OCI-LY1 (cell line): Measurements from ENCODE around the gene PTPRT.

Experiments used
- H2AFZ ChIP-seq: fragments of 200-600 bp; sonication (generic), shearing (Covaris generic); 2 replicates; pipeline ENCODE4 v1.6.0; 2014; ENCODE audit warnings: antibody characterized with exemption, mild to moderate bottlenecking, low read length
- H3F3A ChIP-seq: fragments of 200-600 bp; sonication (generic), shearing (Covaris generic); 2 replicates; pipeline ENCODE4 v1.6.0; 2014; ENCODE audit warnings: mild to moderate bottlenecking, antibody characterized with exemption, low read length, moderate library complexity; ENCODE audit not compliant: insufficient read depth
- H3K27ac ChIP-seq: fragments of 200-600 bp; sonication (generic); 2 replicates; pipeline ENCODE4 v1.5.1; 2014; ENCODE audit warnings: low read length, mixed run types, mild to moderate bottlenecking, low read depth; ENCODE audit not compliant: poor library complexity, severe bottlenecking
- H3K27me3 ChIP-seq: fragments of 200-600 bp; sonication (generic); 2 replicates; pipeline ENCODE4 v1.6.0; 2014; ENCODE audit warnings: antibody characterized with exemption, mild to moderate bottlenecking, low read length, moderate library complexity; ENCODE audit not compliant: insufficient read depth
- H3K36me3 ChIP-seq: fragments of 200-600 bp; sonication (generic); 2 replicates; pipeline ENCODE4 v1.6.1; 2014; ENCODE audit warnings: mild to moderate bottlenecking, antibody characterized with exemption, low read length, moderate library complexity, mixed read lengths; ENCODE audit not compliant: insufficient read depth
- H3K4me1 ChIP-seq: fragments of 200-600 bp; sonication (generic); 2 replicates; pipeline ENCODE4 v1.5.1; 2014; ENCODE audit warnings: mild to moderate bottlenecking, low read length, moderate library complexity; ENCODE audit not compliant: insufficient read depth, severe bottlenecking
- H3K4me2 ChIP-seq: fragments of 200-600 bp; sonication (generic), shearing (Covaris generic); 2 replicates; pipeline ENCODE4 v1.6.1; 2014; ENCODE audit warnings: low read length
- H3K4me3 ChIP-seq: fragments of 200-600 bp; sonication (generic); 2 replicates; pipeline ENCODE4 v1.5.1; 2014; ENCODE audit warnings: low read length, low read depth, mild to moderate bottlenecking, mixed read lengths; ENCODE audit not compliant: poor library complexity, severe bottlenecking
- H3K79me2 ChIP-seq: fragments of 200-600 bp; shearing (Covaris generic); 2 replicates; pipeline ENCODE4 v1.6.1; 2016; ENCODE audit warnings: mixed run types, low read length, mixed read lengths; ENCODE audit not compliant: insufficient read depth
- H3K9ac ChIP-seq: fragments of 200-600 bp; sonication (generic), shearing (Covaris generic); 2 replicates; pipeline ENCODE4 v1.6.1; 2014; ENCODE audit warnings: mild to moderate bottlenecking, low read length, mixed read lengths
- H3K9me2 ChIP-seq: fragments of 200-600 bp; sonication (generic), shearing (Covaris generic); 2 replicates; pipeline ENCODE4 v1.6.1; 2014; ENCODE audit warnings: low read depth, mild to moderate bottlenecking, low read length, mixed read lengths
- H3K9me3 ChIP-seq: fragments of 200-600 bp; shearing (Covaris generic); 2 replicates; pipeline ENCODE4 v1.6.1; 2014; ENCODE audit warnings: low read length, mixed read lengths
- H4K20me1 ChIP-seq: fragments of 200-600 bp; sonication (generic), shearing (Covaris generic); 2 replicates; pipeline ENCODE4 v1.6.0; 2016; ENCODE audit warnings: mild to moderate bottlenecking, low read length; ENCODE audit not compliant: insufficient read depth
- CTCF ChIP-seq: fragments of 200-600 bp; sonication (generic), shearing (Covaris generic); IDR thresholded peaks from 2 replicates; pipeline ENCODE4 v1.5.1; 2017; ENCODE audit warnings: mild to moderate bottlenecking, antibody characterized with exemption, low read length, moderate library complexity, mixed read lengths
- EZH2 ChIP-seq: fragments of 200-600 bp; sonication (generic), shearing (Covaris generic); IDR thresholded peaks from 2 replicates; pipeline ENCODE4 v1.8.0; 2017; ENCODE audit warnings: borderline replicate concordance, mixed run types, mild to moderate bottlenecking, antibody characterized with exemption, low read length, moderate library complexity, mixed read lengths

Gene PTPRT

GRCh38 chr20:43068482-43068881 lies 121.2 kb downstream of the PTPRT start:
- no peaks in the 10 kb centered on the region for H3F3A ChIP-seq
- no peak overlapping the region for H3K27ac ChIP-seq
- H3K36me3 ChIP-seq, result no peaks in the 10 kb centered on the region
- H3K79me2 ChIP-seq, result no peaks in the 10 kb centered on the region
- no peak for TF ChIP-seq CTCF
- TF ChIP-seq EZH2, result no peak
- no peaks in the 10 kb centered on the region for H3K4me1 ChIP-seq
- no peak overlapping the region for H2AFZ ChIP-seq
- H3K9me3 ChIP-seq, result no peaks in the 10 kb centered on the region
- no peaks in the 10 kb centered on the region for H4K20me1 ChIP-seq
- H3K27me3 ChIP-seq, result no peaks in the 10 kb centered on the region
- H3K9me2 ChIP-seq, result no peaks in the 10 kb centered on the region
- no peak overlapping the region for H3K4me3 ChIP-seq
- H3K4me2 ChIP-seq, result no peak overlapping the region
- H3K9ac ChIP-seq, result no peak overlapping the region

- H3K27ac ChIP-seq, result no peak overlapping the region
- H2AFZ ChIP-seq, result no peak overlapping the region
- no peaks in the 10 kb centered on the region for H3K9me2 ChIP-seq
- no peaks in the 10 kb centered on the region for H3K27me3 ChIP-seq
- no peak overlapping the region for H3K4me3 ChIP-seq
- H3F3A ChIP-seq, result no peaks in the 10 kb centered on the region
- TF ChIP-seq EZH2, result no peak
- TF ChIP-seq CTCF, result no peak
- no peaks in the 10 kb centered on the region for H3K79me2 ChIP-seq
- no peaks in the 10 kb centered on the region for H3K36me3 ChIP-seq
- no peak overlapping the region for H3K9ac ChIP-seq
- no peak overlapping the region for H3K4me2 ChIP-seq
- no peaks in the 10 kb centered on the region for H3K4me1 ChIP-seq
- no peaks in the 10 kb centered on the region for H3K9me3 ChIP-seq
- no peaks in the 10 kb centered on the region for H4K20me1 ChIP-seq
These were observed 123.6 kb downstream of the PTPRT start for GRCh38 chr20:43066125-43066524.

GRCh38 chr20:43065299-43065698 lies 124.4 kb downstream of the PTPRT start:
- H3K36me3 ChIP-seq, result no peaks in the 10 kb centered on the region
- H3K27me3 ChIP-seq, result no peaks in the 10 kb centered on the region
- H3K27ac ChIP-seq, result no peak overlapping the region
- H2AFZ ChIP-seq, result no peak overlapping the region
- H3K4me1 ChIP-seq, result no peaks in the 10 kb centered on the region
- TF ChIP-seq EZH2 (no peak), CTCF (no peak)
- H3K9me3 ChIP-seq, result no peaks in the 10 kb centered on the region
- no peaks in the 10 kb centered on the region for H4K20me1 ChIP-seq
- no peak overlapping the region for H3K9ac ChIP-seq
- no peaks in the 10 kb centered on the region for H3K79me2 ChIP-seq
- H3K4me2 ChIP-seq, result no peak overlapping the region
- H3K9me2 ChIP-seq, result no peaks in the 10 kb centered on the region
- no peak overlapping the region for H3K4me3 ChIP-seq
- H3F3A ChIP-seq, result no peaks in the 10 kb centered on the region
